Stimulated activated CD4-positive, alpha-beta T cell treated with anti-CD3 and anti-CD28 coated beads, Interleukin-15, amount 100 ng/mL, for 48 hours (primary cell): ENCODE measurements around the gene CLIP1.

Experiments used
- DNase-seq, 2 donors: peaks; one replicate each; pipeline ENCODE4 v3.0.0-alpha.2; 2020; ENCODE audit warnings: low read depth in 2 of 2

The CLIP1 gene

GRCh38 chr12:122250536-122250935 is 171.9 kb downstream of the CLIP1 start:
- DNase-seq, result no peak

- DNase-seq, result no peak
Observed at GRCh38 chr12:122250047-122250446, 172.4 kb downstream of the CLIP1 start.

- no peak for DNase-seq
Observed at GRCh38 chr12:122245553-122245952, 176.9 kb downstream of the CLIP1 start.

- DNase-seq, result no peak
Observed at GRCh38 chr12:122244565-122245371, 177.7 kb downstream of the CLIP1 start.

DNA sequence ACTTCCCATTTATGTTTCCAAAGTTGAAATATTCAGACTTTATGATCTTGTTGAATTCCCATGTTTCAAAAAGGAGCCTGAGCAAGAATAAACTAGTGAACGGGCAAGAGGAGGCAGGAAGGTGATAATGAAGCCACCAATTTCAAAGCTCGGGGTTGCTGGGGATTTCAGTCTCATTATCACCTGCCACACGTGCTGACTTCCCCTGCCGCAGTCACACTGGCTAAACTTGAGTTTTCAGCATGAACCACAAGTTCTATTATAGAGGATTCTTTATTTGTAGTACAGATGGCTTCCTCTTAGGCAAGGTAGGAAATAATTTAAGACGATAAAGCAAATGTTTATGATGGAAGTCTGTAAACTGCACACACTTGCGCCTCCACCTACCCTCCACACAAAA is 178.5 kb downstream of the CLIP1 start:
- DNase-seq, result no peak

- DNase-seq, result no peak
Observed at GRCh38 chr12:122238861-122239260, 183.6 kb downstream of the CLIP1 start.

DNA sequence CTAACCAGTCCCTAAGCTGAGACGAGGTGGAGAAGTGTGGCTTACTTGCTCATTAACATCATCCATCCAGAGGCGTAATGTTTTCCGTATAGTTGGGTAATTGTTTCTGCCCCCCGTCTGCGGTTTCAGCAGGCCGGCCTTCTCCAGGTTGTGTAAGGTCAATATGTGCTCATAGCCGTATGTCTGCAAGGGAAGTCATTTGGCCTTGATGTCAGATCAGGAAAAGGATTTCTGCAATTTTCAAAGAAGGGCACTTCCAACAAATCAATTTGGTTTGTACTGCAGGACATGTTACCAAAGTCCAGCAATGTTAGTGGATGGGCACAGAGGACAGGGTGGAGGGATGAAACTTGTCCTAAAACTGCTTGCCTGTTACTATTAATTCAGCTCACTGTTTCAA is 186.7 kb downstream of the CLIP1 start:
- DNase-seq, result no peak

DNA sequence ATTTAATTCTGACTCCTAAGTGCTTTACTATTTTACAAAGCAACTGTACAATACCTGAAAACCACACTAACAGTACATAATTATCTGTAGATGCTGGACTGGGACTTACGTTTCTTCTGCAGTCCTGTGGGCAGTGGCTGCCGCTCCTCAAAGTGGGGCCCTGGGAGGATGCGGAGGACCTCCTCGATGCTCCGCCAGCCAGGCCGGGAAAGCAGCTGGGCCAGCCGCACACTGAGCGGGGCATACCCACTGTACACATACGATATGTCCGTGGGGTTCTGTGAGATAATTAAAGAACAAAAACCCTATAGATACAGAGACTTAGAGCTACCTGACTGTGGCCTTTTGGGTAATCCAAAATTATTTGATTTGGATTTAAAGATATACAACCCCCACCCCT is 189.8 kb downstream of the CLIP1 start:
- no peak for DNase-seq

GRCh38 chr12:122230798-122231197 is 191.7 kb downstream of the CLIP1 start:
- DNase-seq, result no peak

DNA sequence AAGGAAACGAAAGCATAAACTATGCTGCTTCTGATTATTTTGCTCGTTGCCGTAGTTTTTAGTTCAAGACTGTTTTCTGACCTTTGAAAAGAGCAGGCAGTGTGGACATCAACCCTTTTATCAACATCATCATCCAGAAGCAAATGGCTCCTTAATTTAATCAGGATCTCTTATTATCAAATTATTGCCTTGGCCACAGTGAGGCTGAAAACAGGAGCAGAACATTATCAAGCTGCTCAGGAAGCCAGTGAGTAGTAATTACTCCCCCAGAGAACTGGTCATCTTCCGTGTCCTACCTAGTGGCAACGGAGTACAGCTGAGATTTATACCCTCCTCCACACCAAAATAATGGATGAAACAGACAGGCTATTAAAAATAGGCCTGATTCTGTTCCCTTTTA is 194.4 kb downstream of the CLIP1 start:
- no peak for DNase-seq

DNA sequence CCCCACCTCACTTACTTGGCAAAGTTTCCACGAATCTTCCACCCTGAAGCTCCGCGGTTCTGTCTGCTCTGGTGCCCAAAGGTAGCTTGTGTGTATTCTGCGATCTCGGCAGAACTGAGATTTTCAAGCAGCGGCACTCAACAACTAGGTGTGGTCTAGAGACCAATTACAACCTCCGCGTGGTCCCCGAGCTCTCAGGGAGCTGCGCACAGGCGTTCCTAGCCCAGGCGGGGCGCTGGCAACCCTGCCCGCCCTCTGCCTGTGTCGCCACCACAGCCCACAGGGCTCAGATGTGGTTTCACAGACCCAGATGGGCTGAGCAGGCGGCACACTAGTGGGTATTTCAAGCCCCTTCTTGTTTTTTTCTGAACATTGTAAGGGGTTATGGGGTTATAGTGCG is 195.1 kb downstream of the CLIP1 start:
- no peak for DNase-seq

DNA sequence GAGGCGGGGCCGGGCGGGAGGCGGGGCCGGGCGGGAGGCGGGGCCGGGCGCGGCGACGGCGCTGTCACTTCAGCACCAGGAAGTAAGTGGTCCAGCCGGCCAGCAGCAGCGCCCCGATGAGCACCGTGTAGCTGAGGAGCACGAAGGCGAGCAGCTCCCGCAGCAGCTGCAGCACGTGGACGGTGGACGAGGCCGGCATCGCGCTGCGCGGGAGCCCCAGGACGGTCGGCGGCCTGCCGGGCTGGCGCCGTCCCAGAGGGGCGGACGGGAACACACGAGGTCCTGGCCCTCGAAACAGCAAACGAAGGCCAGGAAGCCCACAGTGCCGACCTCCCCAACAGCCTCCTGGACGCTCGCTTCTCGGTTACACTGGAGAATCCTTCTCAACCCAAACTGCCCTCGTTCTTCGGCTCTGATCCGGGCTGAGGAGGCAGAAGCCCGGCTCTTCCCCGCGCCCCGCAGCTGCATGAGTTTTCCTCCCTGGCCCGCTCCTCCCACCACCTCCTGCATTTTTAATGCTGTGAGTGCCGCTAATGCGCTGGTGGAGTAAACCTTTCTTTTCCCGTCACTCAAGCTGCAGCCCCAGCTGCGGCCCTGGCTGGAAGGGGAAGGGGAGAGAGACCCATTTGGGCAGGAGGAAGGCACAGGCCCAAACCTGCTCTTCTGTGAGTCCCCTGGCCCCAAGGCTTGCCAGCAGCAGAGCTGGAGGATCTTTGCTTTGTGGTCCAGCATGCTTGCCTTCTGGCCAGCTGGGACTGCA is 195.9 kb downstream of the CLIP1 start:
- no peak for DNase-seq

- DNase-seq, result peak; percentile 100
Observed at GRCh38 chr12:122225683-122226365, 196.6 kb downstream of the CLIP1 start, which contains the start of gene DIABLO. TSS of gene DIABLO (minus strand) at chr12:122226052. CDS start at chr12:122226014, 38 bp downstream.
